Prostate gland (tissue), 2 donors: ENCODE measurements around the gene SLC25A44. TPM values are rescaled to one million over a fixed set of nuclear protein-coding genes. Genes with fewer than 3 reads are reported as not detected.

ENCODE experiments used
- DNase-seq: peaks from one replicate; pipeline ENCODE4 v3.0.0-alpha.2; 2019; ENCODE audit warnings: low spot score
- H3K27ac ChIP-seq, 2 donors: fragments of 200-600 bp; sonication (generic); 2 replicates each; pipeline ENCODE4 v1.5.1; 2017 to 2019
- H3K27me3 ChIP-seq: fragments of 200-600 bp; sonication (generic); replicated peaks from 2 replicates; pipeline ENCODE4 v1.5.1; 2019; ENCODE audit not compliant: insufficient read depth
- H3K36me3 ChIP-seq, 2 donors: fragments of 200-600 bp; sonication (generic); 1 replicate in 1 of 2; 2 replicates in 1 of 2; pipeline versions ENCODE4 v1.5.1 to v1.8.1; 2017 to 2019
- H3K4me1 ChIP-seq: fragments of 200-600 bp; sonication (generic); replicated peaks from 2 replicates; pipeline ENCODE4 v1.5.1; 2019
- H3K4me3 ChIP-seq, 2 donors: fragments of 200-600 bp; sonication (generic); 2 replicates each; pipeline ENCODE4 v1.5.1; 2017 to 2019
- H3K9me3 ChIP-seq: fragments of 200-600 bp; sonication (generic); 2 replicates; pipeline ENCODE4 v1.5.1; 2017
- CTCF ChIP-seq, 4 experiments: fragments of 200-600 bp in 2 of 4; fragments of 450-650 bp in 2 of 4; sonication (generic) in 2 of 4; IDR thresholded peaks; 1 replicate in 3 of 4; 2 replicates in 1 of 4; pipeline ENCODE4 v1.5.1; 2016 to 2019; ENCODE audit warnings: antibody characterized with exemption in 4 of 4, mild to moderate bottlenecking in 2 of 4, moderate library complexity in 2 of 4
- POLR2A ChIP-seq: fragments of 450-650 bp; IDR thresholded peaks from one replicate; pipeline ENCODE4 v1.6.1; 2016; ENCODE audit warnings: antibody characterized with exemption, mild to moderate bottlenecking
- POLR2AphosphoS5 ChIP-seq: sonication (generic); formaldehyde crosslinking; IDR thresholded peaks from one replicate; pipeline ENCODE4 v1.6.1; 2017; ENCODE audit warnings: antibody characterized with exemption
- WGBS: methylation state at CpG from one replicate; pipeline ENCODE4 v1.1.5; 2018; 5-methylcytosine and 5-hydroxymethylcytosine counted together
- intact Hi-C: fragments of 100-400 bp; cut with DNase I; formaldehyde crosslinking; loops from one replicate; pipeline ENCODE4 v1.14.2; 2022
- total RNA-seq, 2 donors: library from RNA; depleted of rRNA; stranded (reverse); fragments of >200 nt; gene quantifications; one replicate each; pipeline ENCODE4 v1.1.0, GENCODE V29; 2016

SLC25A44 gene
- total RNA-seq, 2 donors from 2014 or later, result 14.2 to 16.5 TPM

GRCh38 chr1:156241926-156242325 is 48.0 kb downstream of the SLC25A44 start, which contains the start of gene BGLAP:
Gene BGLAP, plus strand, starts transcription at chr1:156242184. Its CDS starts 48 bp downstream, at chr1:156242232.
- WGBS, result 86% methylated on average over 14 of the region's 14 CpGs
- no peak for DNase-seq
- intact Hi-C loops, result no loop called here
- Histone ChIP-seq H3K9me3 (no peaks in the 10 kb centered on the region), H3K4me3 (no peak within 1 kb of the TSS), H3K4me1 (no peaks in the 10 kb centered on the region), H3K36me3 (peaks cover 0 to 4% of the 10 kb centered on the region in 2 donors), H3K27ac (no peak within 1 kb of the TSS), H3K27me3 (no peaks in the 10 kb centered on the region)
- TF ChIP-seq CTCF (IDR thresholded peaks at IDR 0.05), result no peak
- no peak for TF ChIP-seq POLR2A
- no peak for TF ChIP-seq POLR2AphosphoS5

GRCh38 chr1:156242738-156243137 is 48.8 kb downstream of the SLC25A44 start:
- H3K36me3 ChIP-seq, result peaks cover 0 to 4% of the 10 kb centered on the region in 2 donors
- WGBS, result 62% methylated on average over 10 of the region's 10 CpGs
- H3K9me3 ChIP-seq, result no peaks in the 10 kb centered on the region
- no peak overlapping the region for H3K27ac ChIP-seq
- no peak for DNase-seq
- H3K4me3 ChIP-seq, result no peak overlapping the region
- H3K27me3 ChIP-seq, result no peaks in the 10 kb centered on the region
- TF ChIP-seq CTCF (IDR thresholded peaks at IDR 0.05) (no peak), POLR2A (no peak), POLR2AphosphoS5 (no peak)
- intact Hi-C loops, result no loop called here
- H3K4me1 ChIP-seq, result no peaks in the 10 kb centered on the region

GRCh38 chr1:156244126-156244525 is 50.2 kb downstream of the SLC25A44 start:
- H3K9me3 ChIP-seq, result no peaks in the 10 kb centered on the region
- no peaks in the 10 kb centered on the region for H3K27me3 ChIP-seq
- no peak for DNase-seq
- no peak overlapping the region for H3K27ac ChIP-seq
- no peak overlapping the region for H3K4me3 ChIP-seq
- intact Hi-C loops, result no loop called here
- 91% methylated on average over 2 of the region's 2 CpGs for WGBS
- H3K4me1 ChIP-seq, result no peaks in the 10 kb centered on the region
- H3K36me3 ChIP-seq, result no peaks in the 10 kb centered on the region
- TF ChIP-seq POLR2A (no peak), CTCF (IDR thresholded peaks at IDR 0.05) (no peak), POLR2AphosphoS5 (no peak)

GRCh38 chr1:156244712-156245111 is 50.8 kb downstream of the SLC25A44 start:
- Histone ChIP-seq H3K4me1 (no peaks in the 10 kb centered on the region), H3K9me3 (no peaks in the 10 kb centered on the region), H3K4me3 (no peak overlapping the region), H3K27ac (no peak overlapping the region), H3K27me3 (no peaks in the 10 kb centered on the region), H3K36me3 (no peaks in the 10 kb centered on the region)
- WGBS, result 84% methylated on average over 17 of the region's 17 CpGs
- intact Hi-C loops, result no loop called here
- no peak for TF ChIP-seq CTCF (IDR thresholded peaks at IDR 0.05)
- TF ChIP-seq POLR2AphosphoS5, result no peak
- TF ChIP-seq POLR2A, result no peak
- DNase-seq, result no peak

GRCh38 chr1:156245451-156246232 is 51.7 kb downstream of the SLC25A44 start:
- no peaks in the 10 kb centered on the region for H3K9me3 ChIP-seq
- WGBS, result 10% methylated on average over 53 of the region's 69 CpGs
- TF ChIP-seq POLR2AphosphoS5, result no peak
- TF ChIP-seq POLR2A, result no peak
- TF ChIP-seq CTCF (IDR thresholded peaks at IDR 0.05), result no peak
- H3K4me3 ChIP-seq, result peak overlapping the region; percentile 5 to 18
- peaks cover 4 to 5% of the 10 kb centered on the region in 2 donors for H3K36me3 ChIP-seq
- no peak overlapping the region for H3K27ac ChIP-seq
- no peaks in the 10 kb centered on the region for H3K27me3 ChIP-seq
- no peaks in the 10 kb centered on the region for H3K4me1 ChIP-seq
- no peak for DNase-seq
- intact Hi-C loops, result no loop called here
